ENCODE measurements around the gene SNAPIN.
"Not testable (repeated sequence)": the region's sequence is repeated elsewhere in the genome, so short reads cannot be mapped to it uniquely, and the experiment has no call there.

The SNAPIN gene

GRCh38 chr1:153639280-153639679 lies 19.2 kb upstream of the SNAPIN start:
- TF ChIP-seq MAX (IDR thresholded peaks at IDR 0.05; ENCODE audit: low read depth, low read length) = no peak
- no peak for TF ChIP-seq CTCF (IDR thresholded peaks at IDR 0.05; ENCODE audit: low read depth, low read length)
- TF ChIP-seq POLR2A (IDR thresholded peaks at IDR 0.05; ENCODE audit: extremely low read depth, insufficient read length) = no peak
- no peak for TF ChIP-seq MYC (IDR thresholded peaks at IDR 0.05; ENCODE audit: low read depth, low read length)

GRCh38 chr1:153640213-153640612 lies 18.3 kb upstream of the SNAPIN start:
- DNase-seq (ENCODE audit: low read depth); H3K4me3 ChIP-seq (ENCODE audit: low read depth, low read length): not testable (repeated sequence)

More at GRCh38 chr1:153639280-153639679, 19.2 kb upstream of the SNAPIN start:
- no peak overlapping the region for H3K4me3 ChIP-seq (ENCODE audit: low read depth, low read length)
- no peak for DNase-seq (ENCODE audit: low read depth)

- no peak overlapping the region for H3K4me3 ChIP-seq (ENCODE audit: low read depth, low read length)
- DNase-seq (ENCODE audit: low read depth) = no peak
- TF ChIP-seq MYC (IDR thresholded peaks at IDR 0.05; ENCODE audit: low read depth, low read length) (no peak), POLR2A (IDR thresholded peaks at IDR 0.05; ENCODE audit: extremely low read depth, insufficient read length) (no peak), CTCF (IDR thresholded peaks at IDR 0.05; ENCODE audit: low read depth, low read length) (no peak), MAX (IDR thresholded peaks at IDR 0.05; ENCODE audit: low read depth, low read length) (no peak)
These were observed 17.6 kb upstream of the SNAPIN start for GRCh38 chr1:153640861-153641260.

- no peak overlapping the region for H3K4me3 ChIP-seq (ENCODE audit: low read depth, low read length)
- TF ChIP-seq POLR2A (IDR thresholded peaks at IDR 0.05; ENCODE audit: extremely low read depth, insufficient read length) (no peak), MYC (IDR thresholded peaks at IDR 0.05; ENCODE audit: low read depth, low read length) (no peak), MAX (IDR thresholded peaks at IDR 0.05; ENCODE audit: low read depth, low read length) (no peak), CTCF (IDR thresholded peaks at IDR 0.05; ENCODE audit: low read depth, low read length) (no peak)
- no peak for DNase-seq (ENCODE audit: low read depth)
These were observed 16.3 kb upstream of the SNAPIN start for GRCh38 chr1:153642161-153642560.

GRCh38 chr1:153643100-153643499 lies 15.4 kb upstream of the SNAPIN start:
- H3K4me3 ChIP-seq (ENCODE audit: low read depth, low read length) = no peak overlapping the region
- TF ChIP-seq MYC (IDR thresholded peaks at IDR 0.05; ENCODE audit: low read depth, low read length) (no peak), CTCF (IDR thresholded peaks at IDR 0.05; ENCODE audit: low read depth, low read length) (no peak), POLR2A (IDR thresholded peaks at IDR 0.05; ENCODE audit: extremely low read depth, insufficient read length) (no peak), MAX (IDR thresholded peaks at IDR 0.05; ENCODE audit: low read depth, low read length) (no peak)
- DNase-seq (ENCODE audit: low read depth) = no peak

- no peak for TF ChIP-seq MYC (IDR thresholded peaks at IDR 0.05; ENCODE audit: low read depth, low read length)
- no peak for TF ChIP-seq MAX (IDR thresholded peaks at IDR 0.05; ENCODE audit: low read depth, low read length)
- TF ChIP-seq CTCF (IDR thresholded peaks at IDR 0.05; ENCODE audit: low read depth, low read length) = no peak
- no peak for TF ChIP-seq POLR2A (IDR thresholded peaks at IDR 0.05; ENCODE audit: extremely low read depth, insufficient read length)
- H3K4me3 ChIP-seq (ENCODE audit: low read depth, low read length) = no peak overlapping the region
- no peak for DNase-seq (ENCODE audit: low read depth)
These were observed 14.7 kb upstream of the SNAPIN start for GRCh38 chr1:153643816-153644215.
